Endothelial cell of umbilical vein (primary cell): ENCODE measurements around the gene HOOK2. TPM values are rescaled to one million over a fixed set of nuclear protein-coding genes. Genes with fewer than 3 reads are reported as not detected.
A peak's percentile ranks its signal among the peaks of the same experiment; 100 is the strongest.

ENCODE experiments used
- BruUV-seq: library from RNA; stranded (reverse); fragments of 400-500 nt; replicated peaks from 2 replicates; lab custom pipeline; 2021; lab: Mats Ljungman, UMichigan
- CTCF ChIA-PET: fragments of 300-600, 350-600 bp; sonication (Branson Sonifier 250); formaldehyde crosslinking; loops from one replicate; lab custom pipeline; 2021; ENCODE audit warnings: antibody characterized with exemption, inconsistent platforms; lab: Charles Lee
- POLR2A ChIA-PET: fragments of 300-600, 350-600 bp; sonication (Branson Sonifier 250); formaldehyde crosslinking; loops from one replicate; lab custom pipeline; 2021; ENCODE audit warnings: antibody characterized with exemption, inconsistent platforms; lab: Charles Lee
- DNase-seq: peaks from one replicate; pipeline ENCODE4 v3.0.0-alpha.2; 2011; ENCODE audit warnings: low read depth, low spot score
- FAIRE-seq: peaks from 2 replicates; lab custom pipeline; 2011; peaks lifted over from hg19 to GRCh38; lab: Jason Lieb, UNC
- H2AFZ ChIP-seq: 2 replicates; pipeline ENCODE4 v1.6.0; 2012; ENCODE audit warnings: low read depth, low read length, control low read depth, inconsistent platforms
- H3K27ac ChIP-seq: 2 replicates; pipeline ENCODE4 v1.5.1; 2011; ENCODE audit warnings: low read depth, mild to moderate bottlenecking, control low read depth, low read length, moderate library complexity; ENCODE audit not compliant: insufficient read depth
- H3K27me3 ChIP-seq, 2 experiments: 2 replicates each; pipeline versions ENCODE4 v1.6.0 to v1.6.1; 2011; ENCODE audit warnings: low read length in 2 of 2, mixed read lengths in 1 of 2; ENCODE audit not compliant: control insufficient read depth in 2 of 2, insufficient read depth in 2 of 2
- H3K36me3 ChIP-seq, 2 experiments: 2 replicates in 1 of 2; 3 replicates in 1 of 2; pipeline ENCODE4 v1.5.1; 2011; ENCODE audit warnings: low read length in 2 of 2, mild to moderate bottlenecking in 1 of 2, moderate library complexity in 1 of 2; ENCODE audit not compliant: control insufficient read depth in 2 of 2, insufficient read depth in 2 of 2; ENCODE audit errors: extremely low read depth in 1 of 2
- H3K4me1 ChIP-seq: 3 replicates; pipeline ENCODE4 v1.5.1; 2011; ENCODE audit warnings: mild to moderate bottlenecking, low read length; ENCODE audit not compliant: control insufficient read depth, insufficient read depth; ENCODE audit errors: extremely low read depth
- H3K4me2 ChIP-seq: 2 replicates; pipeline ENCODE4 v1.6.1; 2011; ENCODE audit warnings: low read length, control low read depth, mixed read lengths; ENCODE audit not compliant: insufficient read depth
- H3K4me3 ChIP-seq, 3 experiments: fragments of 200-600 bp in 1 of 3; sonication (generic), shearing (Covaris generic) in 1 of 3; replicated peaks in 1 of 3; 2 replicates each; pipeline ENCODE4 v1.5.1; 2011 to 2016; ENCODE audit warnings: control low read depth in 3 of 3, low read length in 3 of 3, mild to moderate bottlenecking in 2 of 3, inconsistent platforms in 1 of 3, low read depth in 1 of 3, moderate library complexity in 1 of 3; ENCODE audit not compliant: insufficient read depth in 1 of 3
- H3K79me2 ChIP-seq: 2 replicates; pipeline ENCODE4 v1.6.0; 2012; ENCODE audit warnings: low read length, inconsistent platforms; ENCODE audit not compliant: control insufficient read depth, insufficient read depth
- H3K9ac ChIP-seq: replicated peaks from 2 replicates; pipeline ENCODE3; 2011; ENCODE audit warnings: low read length, control low read depth; ENCODE audit not compliant: insufficient read depth; ENCODE audit errors: extremely low read depth
- H3K9me1 ChIP-seq: replicated peaks from 3 replicates; pipeline ENCODE4 v1.6.0; 2011; ENCODE audit warnings: mild to moderate bottlenecking, low read length; ENCODE audit not compliant: control insufficient read depth, insufficient read depth; ENCODE audit errors: extremely low read depth
- H3K9me3 ChIP-seq: replicated peaks from 2 replicates; pipeline ENCODE4 v1.5.1; 2012; ENCODE audit warnings: low read length, inconsistent platforms; ENCODE audit not compliant: control insufficient read depth, insufficient read depth
- H4K20me1 ChIP-seq: replicated peaks from 2 replicates; pipeline ENCODE3; 2011; ENCODE audit warnings: mild to moderate bottlenecking, low read length; ENCODE audit not compliant: control insufficient read depth, insufficient read depth; ENCODE audit errors: extremely low read depth
- GATA2 ChIP-seq: IDR thresholded peaks from 2 replicates; pipeline ENCODE4 v1.7.0; 2011; ENCODE audit warnings: low read depth, mild to moderate bottlenecking, moderate library complexity, mixed read lengths, low read length; ENCODE audit not compliant: insufficient read length, insufficient read depth
- MYC ChIP-seq: IDR thresholded peaks from one replicate; pipeline ENCODE4 v1.6.1; 2011; ENCODE audit warnings: mild to moderate bottlenecking, low read depth, low read length
- POLR2A ChIP-seq: IDR thresholded peaks from 2 replicates; pipeline ENCODE4 v1.6.1; 2012; ENCODE audit warnings: low read depth, mild to moderate bottlenecking, control low read depth, low read length
- POLR2AphosphoS5 ChIP-seq: IDR thresholded peaks from 2 replicates; pipeline ENCODE4 v1.6.1; 2012; ENCODE audit warnings: low read depth, mild to moderate bottlenecking, control low read depth, low read length, moderate library complexity; ENCODE audit not compliant: insufficient read depth
- dilution Hi-C: fragments of 300-500 bp; cut with MboI; formaldehyde crosslinking; loops from one replicate; pipeline ENCODE4 v1.15.0; 2019; ENCODE audit warnings: low sequenced_read_pairs; ENCODE audit not compliant: extremely low pct_ligation_motif_present
- intact Hi-C: fragments of 100-400 bp; cut with micrococcal nuclease; formaldehyde crosslinking; loops from one replicate; pipeline ENCODE4 v1.10.0; 2022
- polyA plus RNA-seq, 4 experiments: library from polyadenylated mRNA; depleted of rRNA in 3 of 4; stranded (reverse) in 3 of 4; unstranded in 1 of 4; fragments of >200 nt; gene quantifications; 2 replicates each; pipeline versions ENCODE4 v1.2.1 to v1.2.3, GENCODE V29; 2011 to 2012; ENCODE audit warnings: missing spikeins in 1 of 4
- total RNA-seq: library from RNA; stranded (reverse); gene quantifications from 2 replicates; pipeline ENCODE4 v1.2.3, GENCODE V29; 2021
- TF ChIP-seq, protein P1 (sequence below): IDR thresholded peaks from 2 replicates; pipeline ENCODE4 v1.6.1; 2011; ENCODE audit not compliant: insufficient read depth, insufficient read length
- TF ChIP-seq, protein P2 (sequence below), 2 donors: IDR thresholded peaks; 1 replicate in 1 of 2; 2 replicates in 1 of 2; pipeline ENCODE4 v1.5.1; 2011; ENCODE audit warnings: low read length in 2 of 2, mild to moderate bottlenecking in 2 of 2, moderate library complexity in 2 of 2, control low read depth in 1 of 2, inconsistent platforms in 1 of 2, low read depth in 1 of 2; ENCODE audit not compliant: insufficient read depth in 1 of 2; ENCODE audit errors: extremely low read depth in 1 of 2

The HOOK2 gene
- total and polyA plus RNA-seq, 2 donors (not counting 3 experiments of a cell fraction or from before 2014, with no cell fraction given), result 8.0 to 17.3 TPM

DNA sequence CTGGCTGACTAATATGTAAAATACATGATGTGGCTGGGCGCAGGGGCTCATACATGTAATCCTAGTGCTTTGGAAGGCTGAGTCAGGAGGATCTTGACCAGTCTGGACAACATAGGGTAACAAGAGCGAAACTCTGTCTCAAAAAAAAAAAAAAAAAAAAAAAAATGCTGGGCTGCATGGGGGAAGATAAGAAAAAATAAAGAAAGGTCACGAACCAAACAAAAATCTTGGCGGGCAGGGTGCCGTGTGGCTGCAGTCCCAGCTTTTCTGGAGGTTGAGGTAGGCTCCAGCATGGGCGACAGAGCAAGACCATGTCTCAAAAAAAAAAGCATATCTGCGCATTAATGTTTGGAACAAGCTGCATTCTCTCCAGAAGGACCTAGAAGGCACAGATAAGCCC, 39.7 kb upstream of the HOOK2 start:
- POLR2A ChIA-PET, result no interaction called here
- dilution Hi-C loops (no loop called here), intact Hi-C loops (no loop called here)
- Histone ChIP-seq H3K4me3 (no peak overlapping the region), H3K4me2 (no peak overlapping the region), H3K36me3 (no peaks in the 10 kb centered on the region), H3K27me3 (no peaks in the 10 kb centered on the region), H3K9me1 (no peaks in the 10 kb centered on the region), H3K4me1 (no peaks in the 10 kb centered on the region), H3K27ac (no peak overlapping the region), H4K20me1 (no peaks in the 10 kb centered on the region), H2AFZ (no peak overlapping the region), H3K9me3 (no peaks in the 10 kb centered on the region), H3K79me2 (no peaks in the 10 kb centered on the region), H3K9ac (no peak overlapping the region)
- TF ChIP-seq, protein P1, sequence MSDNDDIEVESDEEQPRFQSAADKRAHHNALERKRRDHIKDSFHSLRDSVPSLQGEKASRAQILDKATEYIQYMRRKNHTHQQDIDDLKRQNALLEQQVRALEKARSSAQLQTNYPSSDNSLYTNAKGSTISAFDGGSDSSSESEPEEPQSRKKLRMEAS, result no peak
- TF ChIP-seq GATA2 (no peak), POLR2A (no peak), POLR2AphosphoS5 (no peak), MYC (no peak)
- no TSS peak for BruUV-seq
- CTCF ChIA-PET, result interaction anchor here (1.4 to 7.0 kb wide), 2 partner anchors 32 to 55 kb away, joined by 5 to 30 read pairs; no protein-coding TSS in a partner anchor
- FAIRE-seq (no peak), DNase-seq (no peak)

DNA sequence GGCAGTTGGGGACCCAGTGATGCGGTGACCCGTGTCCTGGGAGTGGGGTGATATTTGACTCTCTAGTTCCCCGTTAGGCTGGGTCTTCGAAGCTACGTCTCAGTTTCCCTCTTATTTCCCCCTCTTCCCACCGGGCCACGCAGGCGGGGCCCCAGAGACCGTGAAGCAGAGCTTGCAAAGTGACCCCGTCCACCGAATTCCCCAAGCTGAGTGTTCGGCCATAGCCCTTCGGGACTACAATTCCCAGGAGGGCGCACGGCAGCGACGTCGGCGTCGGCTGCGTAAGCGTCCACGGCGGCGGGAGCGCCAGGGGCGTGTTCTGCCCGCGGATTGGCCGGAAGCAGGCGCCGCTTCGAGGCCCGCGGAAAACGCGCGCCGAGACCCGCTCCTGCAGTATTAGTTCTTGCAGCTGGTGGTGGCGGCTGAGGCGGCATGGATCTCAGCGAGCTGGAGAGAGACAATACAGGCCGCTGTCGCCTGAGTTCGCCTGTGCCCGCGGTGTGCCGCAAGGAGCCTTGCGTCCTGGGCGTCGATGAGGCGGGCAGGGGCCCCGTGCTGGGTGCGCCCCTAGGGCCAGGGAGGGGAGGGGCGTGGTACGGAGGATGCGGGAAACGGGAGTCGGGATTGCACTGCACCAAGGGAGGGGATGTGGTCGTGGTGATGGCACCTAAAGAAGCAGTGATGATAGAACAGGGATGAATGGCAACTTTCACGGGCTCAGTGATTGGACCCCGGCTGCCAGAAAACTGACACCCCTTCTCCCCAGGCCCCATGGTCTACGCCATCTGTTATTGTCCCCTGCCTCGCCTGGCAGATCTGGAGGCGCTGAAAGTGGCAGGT, 31.1 kb upstream of the HOOK2 start, which contains the start of gene RNASEH2A:
Gene RNASEH2A, plus strand, starts transcription at position 343 of the 840 bp plus-strand sequence. Its CDS starts 90 bp downstream, at position 433.
- FAIRE-seq (peak; percentile 91), DNase-seq (peak; percentile 88)
- intact Hi-C loops, result loop anchor here (2.0 kb wide), 1 partner anchor 70 kb away; the partner anchor contains the start of gene GET3

More for the DNA sequence above, 31.1 kb upstream of the HOOK2 start, which contains the start of gene RNASEH2A:
- Histone ChIP-seq H2AFZ (peak within 1 kb of the TSS; percentile 96), H3K4me1 (peaks cover 15% of the 10 kb centered on the region), H3K27me3 (no peaks in the 10 kb centered on the region), H3K9me1 (no peaks in the 10 kb centered on the region), H3K79me2 (no peaks in the 10 kb centered on the region), H4K20me1 (no peaks in the 10 kb centered on the region), H3K4me3 (peak within 1 kb of the TSS; percentile 21 to 48 (median 44)), H3K9ac (peak within 1 kb of the TSS; percentile 20), H3K4me2 (peak within 1 kb of the TSS; percentile 66), H3K27ac (no peak within 1 kb of the TSS), H3K9me3 (no peaks in the 10 kb centered on the region), H3K36me3 (no peaks in the 10 kb centered on the region)
- BruUV-seq, result TSS peak; percentile 39
- CTCF ChIA-PET, result interaction anchor here (0.8 to 1.7 kb wide), 5 partner anchors 24 to 49 kb away, joined by 3 to 11 read pairs (median 5); no protein-coding TSS in a partner anchor
- peak; percentile 73 for TF ChIP-seq POLR2A
- TF ChIP-seq, protein P2, sequence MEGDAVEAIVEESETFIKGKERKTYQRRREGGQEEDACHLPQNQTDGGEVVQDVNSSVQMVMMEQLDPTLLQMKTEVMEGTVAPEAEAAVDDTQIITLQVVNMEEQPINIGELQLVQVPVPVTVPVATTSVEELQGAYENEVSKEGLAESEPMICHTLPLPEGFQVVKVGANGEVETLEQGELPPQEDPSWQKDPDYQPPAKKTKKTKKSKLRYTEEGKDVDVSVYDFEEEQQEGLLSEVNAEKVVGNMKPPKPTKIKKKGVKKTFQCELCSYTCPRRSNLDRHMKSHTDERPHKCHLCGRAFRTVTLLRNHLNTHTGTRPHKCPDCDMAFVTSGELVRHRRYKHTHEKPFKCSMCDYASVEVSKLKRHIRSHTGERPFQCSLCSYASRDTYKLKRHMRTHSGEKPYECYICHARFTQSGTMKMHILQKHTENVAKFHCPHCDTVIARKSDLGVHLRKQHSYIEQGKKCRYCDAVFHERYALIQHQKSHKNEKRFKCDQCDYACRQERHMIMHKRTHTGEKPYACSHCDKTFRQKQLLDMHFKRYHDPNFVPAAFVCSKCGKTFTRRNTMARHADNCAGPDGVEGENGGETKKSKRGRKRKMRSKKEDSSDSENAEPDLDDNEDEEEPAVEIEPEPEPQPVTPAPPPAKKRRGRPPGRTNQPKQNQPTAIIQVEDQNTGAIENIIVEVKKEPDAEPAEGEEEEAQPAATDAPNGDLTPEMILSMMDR (IDR thresholded peaks at IDR 0.05; ENCODE audit: extremely low read depth in 1 of 2, insufficient read depth in 1 of 2, low read depth in 1 of 2, low read length in 2 of 2), result no peak
- TF ChIP-seq GATA2, result no peak
- peak; percentile 77 for TF ChIP-seq POLR2AphosphoS5
- TF ChIP-seq, protein P1, result peak; percentile 38
- POLR2A ChIA-PET, result no interaction called here
- dilution Hi-C loops, result no loop called here
